ENCODE results near the gene ZNF660.
"Not testable (repeated sequence)": the region's sequence is repeated elsewhere in the genome, so short reads cannot be mapped to it uniquely, and the experiment has no call there.

ZNF660 gene

GRCh38 chr3:44584646-44585501 is at the start of gene ZNF660:
ZNF660 (plus strand) TSS chr3:44584964; CDS start chr3:44594194, 9,230 bp downstream.
- DNase-seq, result peak; percentile 2

DNA sequence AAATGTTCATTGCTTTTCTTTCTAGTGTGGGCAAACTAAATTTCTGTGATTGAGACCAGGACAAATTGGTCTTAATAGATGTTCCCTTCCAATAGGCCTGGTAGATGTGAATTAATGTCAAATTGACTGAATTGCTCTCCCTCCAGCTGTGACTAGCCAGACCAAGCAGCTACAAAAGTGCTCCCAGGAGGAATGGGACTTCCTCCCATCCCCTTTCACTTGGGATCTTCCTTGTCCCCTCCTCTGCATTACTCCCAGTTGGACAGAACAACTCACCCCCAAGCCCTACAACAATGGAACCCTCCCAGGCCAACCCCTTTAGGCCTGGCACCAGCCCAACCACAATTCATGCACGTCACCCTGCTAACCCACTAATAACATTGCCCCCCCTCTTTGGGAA is 49.4 kb upstream of the ZNF660 start:
- DNase-seq, result no peak

GRCh38 chr3:44544811-44545210 is 40.0 kb upstream of the ZNF660 start:
- not testable (repeated sequence) for DNase-seq

- peak; percentile 51 for DNase-seq
Measured at GRCh38 chr3:44554626-44555592, 29.9 kb upstream of the ZNF660 start, which contains the start of gene ZKSCAN7. ZKSCAN7 (plus strand) TSS chr3:44555193; CDS start chr3:44557048, 1,855 bp downstream.

DNA sequence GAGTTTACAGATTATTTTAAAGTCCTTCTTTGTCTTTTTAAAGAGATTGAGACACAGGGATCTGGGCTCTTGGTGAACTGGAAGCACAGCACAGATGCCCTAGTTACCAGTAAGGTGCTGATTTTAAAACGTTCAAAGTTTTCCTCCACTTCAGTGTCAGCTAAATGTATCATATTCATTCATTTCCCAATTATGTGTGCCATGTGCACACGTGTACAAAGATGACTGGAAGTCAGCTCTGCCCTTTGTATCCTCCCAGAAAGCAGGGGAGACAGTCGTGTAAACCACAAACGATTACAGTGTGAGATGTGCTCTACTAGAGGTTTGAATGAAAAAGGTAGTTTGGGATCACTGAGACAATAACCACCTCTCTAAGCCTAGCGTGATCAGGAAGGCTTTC is 29.0 kb upstream of the ZNF660 start:
- peak; percentile 4 for DNase-seq

DNA sequence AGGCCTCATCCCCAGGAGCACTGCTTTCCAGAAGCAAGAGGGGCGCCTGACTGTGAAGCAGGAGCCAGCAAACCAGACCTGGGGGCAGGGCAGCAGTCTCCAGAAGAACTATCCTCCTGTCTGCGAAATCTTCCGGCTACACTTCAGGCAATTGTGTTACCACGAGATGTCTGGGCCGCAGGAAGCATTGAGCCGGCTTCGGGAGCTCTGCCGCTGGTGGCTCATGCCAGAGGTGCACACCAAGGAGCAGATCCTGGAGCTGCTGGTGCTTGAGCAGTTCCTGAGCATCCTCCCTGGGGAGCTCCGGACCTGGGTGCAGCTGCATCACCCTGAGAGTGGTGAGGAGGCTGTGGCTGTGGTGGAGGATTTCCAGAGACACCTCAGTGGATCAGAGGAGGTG is 27.7 kb upstream of the ZNF660 start:
- no peak for DNase-seq

GRCh38 chr3:44561076-44561475 is 23.7 kb upstream of the ZNF660 start:
- no peak for DNase-seq

DNA sequence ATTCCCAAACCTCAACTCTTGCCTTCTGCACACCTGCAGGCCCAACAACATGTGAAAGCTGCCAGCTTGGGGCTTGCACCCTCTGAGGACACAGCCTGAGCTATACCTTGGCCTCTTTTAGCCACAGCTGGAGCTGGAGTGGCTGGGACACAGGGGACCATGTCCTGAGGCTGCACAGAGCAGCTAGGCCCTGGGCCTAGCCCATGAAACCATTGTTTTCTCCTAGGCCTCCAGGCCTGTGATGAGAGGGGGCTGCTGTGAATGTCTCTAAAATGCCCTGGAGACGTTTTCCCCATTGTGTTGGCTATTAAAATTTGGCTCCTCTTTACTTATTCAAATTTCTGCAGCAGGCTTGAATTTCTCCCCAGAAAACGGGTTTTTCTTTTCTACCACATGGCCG is 22.6 kb upstream of the ZNF660 start:
- no peak for DNase-seq

DNA sequence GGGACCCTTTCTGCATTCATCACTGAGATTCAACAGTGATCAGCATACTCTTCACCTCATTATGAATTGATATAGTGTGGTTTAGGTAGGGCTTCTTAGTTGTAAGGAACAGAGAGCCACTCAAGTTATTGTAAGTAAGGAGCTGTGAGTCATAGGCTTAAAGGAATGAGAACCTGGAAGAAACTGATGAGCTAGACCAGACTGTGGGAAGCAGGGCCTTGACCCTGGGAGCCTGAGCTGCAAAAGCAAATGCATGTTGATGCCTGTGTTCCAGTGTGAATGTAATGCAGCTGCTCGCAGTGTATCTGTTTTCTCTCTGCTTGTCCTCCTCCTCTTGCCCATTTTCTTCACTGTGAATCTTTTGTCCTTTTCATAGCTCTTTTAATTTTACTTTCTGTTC is 16.2 kb upstream of the ZNF660 start:
- no peak for DNase-seq

- DNase-seq, result no peak
Measured at GRCh38 chr3:44571024-44571423, 13.7 kb upstream of the ZNF660 start.

DNA sequence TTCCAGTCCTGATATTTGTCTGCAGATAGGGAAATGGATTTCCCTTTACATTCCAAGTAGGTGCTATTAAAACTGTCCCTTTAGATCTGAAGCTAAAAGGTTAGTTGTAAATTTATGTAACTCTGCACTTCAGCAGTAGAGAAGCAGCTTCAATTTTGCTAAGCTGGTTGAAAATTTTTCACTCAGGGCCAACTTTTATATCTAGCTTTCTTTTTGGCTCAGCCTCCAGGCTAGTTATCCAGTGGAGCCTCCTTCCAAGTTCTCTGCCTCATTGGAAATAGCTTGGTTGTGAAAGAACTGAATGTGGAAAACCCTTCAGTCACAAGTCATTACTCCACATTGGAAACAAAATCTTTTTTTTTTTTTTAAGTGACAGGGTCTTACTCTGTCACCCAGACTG is 8.2 kb upstream of the ZNF660 start:
- DNase-seq, result no peak

- DNase-seq, result not testable (repeated sequence)
Measured at GRCh38 chr3:44577354-44577952, 7.3 kb upstream of the ZNF660 start.

- not testable (repeated sequence) for DNase-seq
Measured at GRCh38 chr3:44578316-44578715, 6.4 kb upstream of the ZNF660 start.

DNA sequence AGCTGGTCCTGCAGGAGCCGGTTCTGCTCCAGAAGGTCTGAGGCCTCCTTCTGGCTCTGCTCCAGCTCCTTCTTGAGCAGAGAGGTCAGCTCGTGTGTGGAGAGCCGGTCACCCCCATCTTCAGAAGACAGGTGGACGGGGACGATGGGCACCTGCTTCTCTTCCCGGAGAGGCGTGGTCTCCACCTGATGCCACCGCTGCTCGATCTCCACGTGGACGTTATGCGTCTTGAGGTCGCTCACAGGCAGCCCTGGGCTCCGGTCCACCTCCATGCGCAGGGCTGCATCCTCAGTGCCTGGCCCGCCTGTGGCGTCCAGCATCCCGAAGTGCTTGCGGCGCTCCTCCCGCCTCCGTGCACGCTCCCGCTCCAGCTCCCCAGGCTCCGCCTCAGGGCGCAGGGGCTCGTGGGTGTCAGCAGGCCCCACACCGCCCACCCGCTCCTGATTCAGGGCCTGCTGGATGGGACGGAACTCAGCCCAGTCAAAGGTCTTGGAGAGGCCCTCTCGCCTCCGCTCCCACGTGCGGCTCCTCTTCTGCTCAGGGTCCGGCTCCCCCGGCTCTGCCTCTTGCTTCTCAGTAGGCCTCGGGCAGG is 5.7 kb upstream of the ZNF660 start:
- DNase-seq, result not testable (repeated sequence)

DNA sequence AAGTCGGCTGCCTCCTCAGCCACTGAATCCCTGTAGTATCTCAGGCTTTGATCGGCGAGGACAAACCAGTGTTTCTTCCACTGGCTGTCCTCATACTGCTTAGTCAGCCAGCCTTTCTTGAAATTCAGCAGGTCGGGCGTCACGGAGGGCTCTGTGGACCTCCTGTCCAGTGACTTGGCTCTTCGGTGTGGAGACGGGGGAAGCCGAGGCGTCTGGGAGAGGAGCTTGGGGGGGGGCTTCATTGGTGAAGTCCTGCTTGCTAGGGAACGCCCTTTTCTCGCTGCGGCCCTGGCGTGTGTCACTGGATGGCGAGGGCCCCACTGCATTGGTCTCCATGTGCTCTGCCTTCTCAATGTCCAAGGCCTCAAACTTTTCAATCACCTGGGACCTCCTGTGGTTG is 5.0 kb upstream of the ZNF660 start:
- not testable (repeated sequence) for DNase-seq

DNA sequence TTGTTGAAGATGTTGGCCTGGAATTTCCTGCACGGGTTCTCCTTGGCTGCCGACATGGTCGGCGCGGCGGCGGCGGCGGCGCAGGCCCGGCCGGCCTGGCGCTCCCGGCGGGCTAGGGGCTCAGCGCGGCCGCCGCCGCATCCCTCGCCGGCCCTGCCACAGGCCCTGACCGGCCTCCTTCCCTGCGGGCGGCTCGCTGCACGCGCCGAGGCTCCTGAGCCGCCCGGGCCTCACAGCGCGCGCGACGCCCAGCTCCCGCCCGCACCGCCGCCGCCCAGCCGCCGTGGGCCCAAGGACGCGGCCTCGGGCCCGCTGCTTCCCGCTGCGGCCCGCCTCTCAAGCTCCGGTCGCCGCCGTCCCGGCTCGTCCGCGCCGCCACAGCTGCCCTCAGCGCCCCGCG is 3.8 kb upstream of the ZNF660 start:
- DNase-seq, result not testable (repeated sequence)

DNA sequence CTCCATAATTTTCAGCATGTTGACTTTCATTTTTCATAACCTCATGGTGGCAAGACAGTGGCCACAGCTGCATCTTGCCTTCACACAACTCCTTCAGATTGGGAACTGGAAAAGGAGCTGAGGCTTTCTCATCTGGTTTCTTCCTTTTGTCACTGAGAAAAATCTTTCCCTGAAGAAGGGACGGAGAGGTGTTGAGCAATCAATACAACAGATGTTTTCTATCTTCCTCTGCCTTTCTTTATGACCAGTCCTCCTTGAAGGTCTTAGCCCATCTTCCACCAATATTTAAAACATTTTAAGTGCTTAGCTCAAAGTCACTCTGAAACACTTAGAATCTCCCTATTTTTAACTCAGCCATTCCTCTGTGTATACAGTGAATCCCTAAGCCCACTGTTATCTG is 11.9 kb downstream of the ZNF660 start:
- no peak for DNase-seq

DNA sequence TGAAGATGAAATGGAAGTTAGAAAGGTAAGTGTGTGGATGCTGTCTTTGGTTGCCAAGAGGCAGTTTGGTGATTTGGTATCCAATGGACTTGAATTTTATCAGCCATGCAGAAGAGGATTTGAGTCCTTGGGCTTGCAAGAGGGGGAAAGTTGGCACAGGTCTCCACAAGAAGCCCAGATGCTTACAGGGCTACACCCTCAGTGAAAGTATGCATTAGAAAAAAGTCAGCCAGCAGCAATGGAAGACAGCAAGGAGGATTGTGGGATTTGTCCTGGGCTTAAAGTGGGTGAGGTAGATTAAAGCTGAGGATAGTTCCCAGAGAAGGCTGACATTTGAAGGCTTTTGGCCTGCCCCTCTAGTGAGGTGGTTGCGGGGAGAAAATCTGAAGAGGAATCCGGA is 17.0 kb downstream of the ZNF660 start:
- no peak for DNase-seq

DNA sequence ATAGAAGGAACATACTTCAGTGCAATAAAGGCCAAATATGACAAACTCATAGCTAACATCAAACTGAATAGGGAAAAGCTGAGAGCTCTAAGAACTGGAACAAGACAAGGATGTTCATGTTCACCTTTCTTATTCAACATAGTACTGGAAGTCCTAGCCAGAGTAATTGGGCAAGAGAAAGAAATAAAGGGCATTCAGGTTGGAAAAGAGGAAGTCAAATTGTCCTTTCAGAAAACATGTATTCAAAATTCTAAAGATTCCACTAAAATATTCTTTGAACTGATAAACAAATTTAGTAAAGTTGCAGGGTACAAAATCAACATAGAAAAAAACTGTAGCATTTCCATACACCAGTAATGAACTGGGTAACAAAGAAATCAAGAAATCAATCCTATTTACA is 27.9 kb downstream of the ZNF660 start:
- DNase-seq, result no peak

GRCh38 chr3:44624749-44625480 is 40.2 kb downstream of the ZNF660 start, which contains the start of gene ZNF197:
ZNF197 (plus strand) TSS chr3:44625036; CDS start chr3:44629155, 4,119 bp downstream.
- peak; percentile 57 for DNase-seq

- no peak for DNase-seq
Measured at GRCh38 chr3:44628716-44629115, 44.0 kb downstream of the ZNF660 start.

- DNase-seq, result no peak
Measured at GRCh38 chr3:44632193-44632592, 47.4 kb downstream of the ZNF660 start.

Data from CD4-positive, alpha-beta T cell treated with Interleukin-21 for 1 hour (primary cell).